Fibroblast of lung (primary cell): ENCODE data around the gene SNX4.

ENCODE experiments used
- CTCF ChIP-seq, 2 donors: IDR thresholded peaks in 1 of 2; conservative IDR thresholded peaks in 1 of 2; 1 replicate in 1 of 2; 2 replicates in 1 of 2; pipeline ENCODE4 v1.5.1; 2011 to 2012; ENCODE audit warnings: low read length in 2 of 2, control low read depth in 1 of 2, inconsistent platforms in 1 of 2, low read depth in 1 of 2, mild to moderate bottlenecking in 1 of 2
- EZH2 ChIP-seq: IDR thresholded peaks from 2 replicates; pipeline ENCODE4 v1.5.1; 2012; ENCODE audit warnings: low read length, control low read depth, mild to moderate bottlenecking; ENCODE audit errors: missing control alignments

DNA sequence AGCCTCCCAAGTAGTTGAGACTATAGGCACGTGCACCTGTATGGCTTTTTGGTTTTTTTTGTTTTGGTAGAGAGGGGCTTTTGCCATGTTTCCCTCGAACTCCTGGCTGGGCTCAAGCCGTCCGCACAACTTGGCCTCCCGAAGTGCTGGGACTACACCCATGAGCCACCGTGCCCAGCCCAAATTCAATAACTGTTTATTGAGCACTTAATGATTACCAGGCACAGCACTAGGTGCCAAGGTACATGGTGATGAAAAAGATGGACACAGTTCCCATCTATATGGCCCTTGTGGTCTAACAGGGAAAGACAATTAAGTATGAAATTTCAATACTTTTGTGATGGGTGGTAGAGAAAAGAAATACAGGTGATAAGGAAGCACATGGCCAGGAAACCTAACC lies 109.1 kb downstream of the SNX4 start:
- TF ChIP-seq CTCF (conservative IDR thresholded peaks at IDR 0.05 in 1 of 2, IDR thresholded peaks at IDR 0.05 in 1 of 2; ENCODE audit: low read depth in 1 of 2, low read length in 2 of 2) (no peak), EZH2 (no peak)
